Measurements from ENCODE around the gene CBY2.
A peak's percentile ranks its signal among the peaks of the same experiment; 100 is the strongest.

The CBY2 gene

DNA sequence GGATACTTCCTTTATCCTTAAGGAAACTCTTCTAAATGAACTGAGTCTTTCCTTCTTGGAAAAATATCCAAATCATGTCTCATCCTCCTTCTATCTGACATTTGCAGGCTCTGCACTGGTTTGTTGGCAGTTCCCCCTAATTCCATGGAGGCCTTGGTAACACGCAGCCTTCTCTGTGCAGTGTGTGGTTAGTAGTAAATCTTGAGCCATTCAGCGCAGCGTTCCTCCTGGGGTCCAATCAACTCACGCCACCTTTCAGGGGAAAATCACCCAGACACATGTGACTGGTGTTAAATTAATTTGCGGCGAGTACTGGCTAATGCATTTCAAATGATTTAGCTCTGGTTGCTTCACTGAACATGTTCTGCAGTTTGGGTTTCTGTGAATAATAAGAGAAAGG is 21.0 kb upstream of the CBY2 start:
- Histone ChIP-seq H3F3A (ENCODE audit: control insufficient read depth, insufficient read depth) (no peaks in the 10 kb centered on the region), H3K9me2 (replicated peaks; ENCODE audit: control insufficient read depth, low read length) (no peaks in the 10 kb centered on the region), H3K9me3 (ENCODE audit: control insufficient read depth, insufficient read depth, low read length) (no peaks in the 10 kb centered on the region), H3K36me3 (ENCODE audit: control insufficient read depth, low read length) (no peaks in the 10 kb centered on the region), H3K27ac (ENCODE audit: low read depth, low read length) (no peak overlapping the region), H3K79me2 (ENCODE audit: control insufficient read depth, low read length) (no peaks in the 10 kb centered on the region), H3K27me3 (ENCODE audit: control insufficient read depth, low read length) (peaks cover 10% of the 10 kb centered on the region; the same call in 1 of the 2 replicates), H3K4me2 (ENCODE audit: low read length) (no peak overlapping the region), H4K20me1 (ENCODE audit: control insufficient read depth, insufficient read depth, low read depth, low read length) (no peaks in the 10 kb centered on the region), H3K4me1 (ENCODE audit: control insufficient read depth, low read length) (no peaks in the 10 kb centered on the region), H3K4me3 (ENCODE audit: low read length) (no peak overlapping the region)
- TF ChIP-seq EZH2phosphoT487 (IDR thresholded peaks at IDR 0.05; ENCODE audit: borderline replicate concordance, low read length): no peak
- TF ChIP-seq, protein P1, sequence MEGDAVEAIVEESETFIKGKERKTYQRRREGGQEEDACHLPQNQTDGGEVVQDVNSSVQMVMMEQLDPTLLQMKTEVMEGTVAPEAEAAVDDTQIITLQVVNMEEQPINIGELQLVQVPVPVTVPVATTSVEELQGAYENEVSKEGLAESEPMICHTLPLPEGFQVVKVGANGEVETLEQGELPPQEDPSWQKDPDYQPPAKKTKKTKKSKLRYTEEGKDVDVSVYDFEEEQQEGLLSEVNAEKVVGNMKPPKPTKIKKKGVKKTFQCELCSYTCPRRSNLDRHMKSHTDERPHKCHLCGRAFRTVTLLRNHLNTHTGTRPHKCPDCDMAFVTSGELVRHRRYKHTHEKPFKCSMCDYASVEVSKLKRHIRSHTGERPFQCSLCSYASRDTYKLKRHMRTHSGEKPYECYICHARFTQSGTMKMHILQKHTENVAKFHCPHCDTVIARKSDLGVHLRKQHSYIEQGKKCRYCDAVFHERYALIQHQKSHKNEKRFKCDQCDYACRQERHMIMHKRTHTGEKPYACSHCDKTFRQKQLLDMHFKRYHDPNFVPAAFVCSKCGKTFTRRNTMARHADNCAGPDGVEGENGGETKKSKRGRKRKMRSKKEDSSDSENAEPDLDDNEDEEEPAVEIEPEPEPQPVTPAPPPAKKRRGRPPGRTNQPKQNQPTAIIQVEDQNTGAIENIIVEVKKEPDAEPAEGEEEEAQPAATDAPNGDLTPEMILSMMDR (IDR thresholded peaks at IDR 0.05; ENCODE audit: low read depth, low read length, poor library complexity, severe bottlenecking): no peak

DNA sequence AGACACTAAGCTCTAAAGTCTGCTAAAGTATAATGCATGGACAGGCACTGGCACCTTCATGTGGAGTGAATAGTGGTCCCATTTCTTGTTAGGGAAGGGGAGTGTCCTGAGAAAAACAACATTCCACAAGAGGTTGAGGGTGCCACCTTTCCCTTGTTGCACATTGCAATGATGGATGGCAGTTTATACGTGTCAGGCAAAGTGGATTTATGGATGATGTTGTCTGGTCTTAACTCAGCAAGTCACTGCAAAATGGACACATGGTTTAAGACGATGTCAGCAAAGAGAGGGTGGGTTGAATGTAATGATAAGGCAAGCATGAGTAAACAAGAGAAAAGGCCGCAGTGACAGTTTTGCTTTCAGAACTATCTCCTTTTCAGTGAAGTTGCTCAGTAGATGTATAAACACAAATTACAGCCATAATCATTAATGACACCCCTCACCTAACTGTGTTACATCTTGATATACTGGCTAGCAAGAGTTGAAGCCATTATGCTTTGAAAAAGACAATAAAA is 19.6 kb upstream of the CBY2 start:
- Histone ChIP-seq H3K4me2 (ENCODE audit: low read length) (no peak overlapping the region), H3K27ac (ENCODE audit: low read depth, low read length) (no peak overlapping the region), H3K4me3 (ENCODE audit: low read length) (no peak overlapping the region), H3K9me3 (ENCODE audit: control insufficient read depth, insufficient read depth, low read length) (no peaks in the 10 kb centered on the region), H3K9me2 (replicated peaks; ENCODE audit: control insufficient read depth, low read length) (no peaks in the 10 kb centered on the region), H3K36me3 (ENCODE audit: control insufficient read depth, low read length) (no peaks in the 10 kb centered on the region), H3K27me3 (ENCODE audit: control insufficient read depth, low read length) (peaks cover 10% of the 10 kb centered on the region; the same call in 1 of the 2 replicates), H3K79me2 (ENCODE audit: control insufficient read depth, low read length) (no peaks in the 10 kb centered on the region), H3K4me1 (ENCODE audit: control insufficient read depth, low read length) (no peaks in the 10 kb centered on the region), H4K20me1 (ENCODE audit: control insufficient read depth, insufficient read depth, low read depth, low read length) (no peaks in the 10 kb centered on the region), H3F3A (ENCODE audit: control insufficient read depth, insufficient read depth) (no peaks in the 10 kb centered on the region)
- TF ChIP-seq, protein P1 (IDR thresholded peaks at IDR 0.05; ENCODE audit: low read depth, low read length, poor library complexity, severe bottlenecking): no peak
- TF ChIP-seq EZH2phosphoT487 (IDR thresholded peaks at IDR 0.05; ENCODE audit: borderline replicate concordance, low read length): no peak

DNA sequence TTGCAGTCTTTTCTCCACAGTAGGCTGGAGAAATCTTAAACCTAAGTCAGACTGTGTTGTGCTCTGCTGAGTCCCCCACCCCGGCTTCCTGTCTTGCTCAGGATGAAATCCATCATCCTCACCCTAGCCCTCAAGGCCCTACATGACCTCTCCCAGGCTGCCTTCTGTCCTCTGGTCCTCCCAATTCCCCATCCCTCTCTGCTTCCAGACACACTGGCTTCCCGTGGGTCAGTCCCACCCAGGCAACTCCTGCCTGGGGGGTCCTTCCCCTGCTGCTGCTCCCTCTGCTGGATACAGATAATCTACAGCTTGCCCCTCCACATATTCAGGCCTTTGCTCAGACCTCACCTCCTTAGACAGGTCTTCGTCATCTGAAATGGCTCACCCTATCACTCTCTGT is 18.4 kb upstream of the CBY2 start:
- Histone ChIP-seq H3K27ac (ENCODE audit: low read depth, low read length) (no peak overlapping the region), H3K9me2 (replicated peaks; ENCODE audit: control insufficient read depth, low read length) (no peaks in the 10 kb centered on the region), H3K4me2 (ENCODE audit: low read length) (no peak overlapping the region), H3K27me3 (ENCODE audit: control insufficient read depth, low read length) (peaks cover 10% of the 10 kb centered on the region; the same call in 1 of the 2 replicates), H3K9me3 (ENCODE audit: control insufficient read depth, insufficient read depth, low read length) (no peaks in the 10 kb centered on the region), H3K36me3 (ENCODE audit: control insufficient read depth, low read length) (no peaks in the 10 kb centered on the region), H4K20me1 (ENCODE audit: control insufficient read depth, insufficient read depth, low read depth, low read length) (no peaks in the 10 kb centered on the region), H3K79me2 (ENCODE audit: control insufficient read depth, low read length) (no peaks in the 10 kb centered on the region), H3F3A (ENCODE audit: control insufficient read depth, insufficient read depth) (no peaks in the 10 kb centered on the region), H3K4me3 (ENCODE audit: low read length) (no peak overlapping the region), H3K4me1 (ENCODE audit: control insufficient read depth, low read length) (no peaks in the 10 kb centered on the region)
- no peak for TF ChIP-seq EZH2phosphoT487 (IDR thresholded peaks at IDR 0.05; ENCODE audit: borderline replicate concordance, low read length)
- TF ChIP-seq, protein P1 (IDR thresholded peaks at IDR 0.05; ENCODE audit: low read depth, low read length, poor library complexity, severe bottlenecking): peak; percentile 41

All from DOHH2 (cell line).